Measurements from ENCODE around the gene CTDSPL2.

DNA sequence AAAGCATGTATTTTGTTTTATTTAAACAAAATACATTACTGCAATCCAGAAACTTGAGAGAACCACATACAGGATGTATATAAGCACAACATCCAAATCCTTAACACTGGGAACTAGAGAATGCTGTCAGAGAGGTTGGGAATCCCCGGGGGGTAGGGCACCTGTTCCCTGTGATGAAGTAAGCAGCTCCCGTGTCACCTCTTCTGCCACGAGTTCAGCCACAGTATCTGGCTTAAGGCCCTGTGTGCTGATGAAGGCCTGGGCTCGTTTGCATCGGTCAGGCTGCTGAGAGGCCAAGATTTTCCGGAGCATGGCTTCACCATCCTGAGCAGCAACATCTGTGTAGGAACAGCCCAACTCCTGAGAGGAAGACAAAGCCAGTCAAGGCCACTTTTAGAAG is 146.0 kb downstream of the CTDSPL2 start:
- no peak for TF ChIP-seq POLR2A (IDR thresholded peaks at IDR 0.05)
- TF ChIP-seq, protein P1, sequence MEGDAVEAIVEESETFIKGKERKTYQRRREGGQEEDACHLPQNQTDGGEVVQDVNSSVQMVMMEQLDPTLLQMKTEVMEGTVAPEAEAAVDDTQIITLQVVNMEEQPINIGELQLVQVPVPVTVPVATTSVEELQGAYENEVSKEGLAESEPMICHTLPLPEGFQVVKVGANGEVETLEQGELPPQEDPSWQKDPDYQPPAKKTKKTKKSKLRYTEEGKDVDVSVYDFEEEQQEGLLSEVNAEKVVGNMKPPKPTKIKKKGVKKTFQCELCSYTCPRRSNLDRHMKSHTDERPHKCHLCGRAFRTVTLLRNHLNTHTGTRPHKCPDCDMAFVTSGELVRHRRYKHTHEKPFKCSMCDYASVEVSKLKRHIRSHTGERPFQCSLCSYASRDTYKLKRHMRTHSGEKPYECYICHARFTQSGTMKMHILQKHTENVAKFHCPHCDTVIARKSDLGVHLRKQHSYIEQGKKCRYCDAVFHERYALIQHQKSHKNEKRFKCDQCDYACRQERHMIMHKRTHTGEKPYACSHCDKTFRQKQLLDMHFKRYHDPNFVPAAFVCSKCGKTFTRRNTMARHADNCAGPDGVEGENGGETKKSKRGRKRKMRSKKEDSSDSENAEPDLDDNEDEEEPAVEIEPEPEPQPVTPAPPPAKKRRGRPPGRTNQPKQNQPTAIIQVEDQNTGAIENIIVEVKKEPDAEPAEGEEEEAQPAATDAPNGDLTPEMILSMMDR (IDR thresholded peaks at IDR 0.05): no peak

Measured in adrenal gland (tissue), 5 donors.